OCI-LY1 (cell line): ENCODE data around the gene SYNGR2.

ENCODE experiments used
- H2AFZ ChIP-seq: fragments of 200-600 bp; sonication (generic), shearing (Covaris generic); 2 replicates; pipeline ENCODE4 v1.6.0; 2014; ENCODE audit warnings: antibody characterized with exemption, mild to moderate bottlenecking, low read length
- H3F3A ChIP-seq: fragments of 200-600 bp; sonication (generic), shearing (Covaris generic); 2 replicates; pipeline ENCODE4 v1.6.0; 2014; ENCODE audit warnings: mild to moderate bottlenecking, antibody characterized with exemption, low read length, moderate library complexity; ENCODE audit not compliant: insufficient read depth
- H3K27ac ChIP-seq: fragments of 200-600 bp; sonication (generic); 2 replicates; pipeline ENCODE4 v1.5.1; 2014; ENCODE audit warnings: low read length, mixed run types, mild to moderate bottlenecking, low read depth; ENCODE audit not compliant: poor library complexity, severe bottlenecking
- H3K27me3 ChIP-seq: fragments of 200-600 bp; sonication (generic); 2 replicates; pipeline ENCODE4 v1.6.0; 2014; ENCODE audit warnings: antibody characterized with exemption, mild to moderate bottlenecking, low read length, moderate library complexity; ENCODE audit not compliant: insufficient read depth
- H3K36me3 ChIP-seq: fragments of 200-600 bp; sonication (generic); 2 replicates; pipeline ENCODE4 v1.6.1; 2014; ENCODE audit warnings: mild to moderate bottlenecking, antibody characterized with exemption, low read length, moderate library complexity, mixed read lengths; ENCODE audit not compliant: insufficient read depth
- H3K4me1 ChIP-seq: fragments of 200-600 bp; sonication (generic); 2 replicates; pipeline ENCODE4 v1.5.1; 2014; ENCODE audit warnings: mild to moderate bottlenecking, low read length, moderate library complexity; ENCODE audit not compliant: insufficient read depth, severe bottlenecking
- H3K4me2 ChIP-seq: fragments of 200-600 bp; sonication (generic), shearing (Covaris generic); 2 replicates; pipeline ENCODE4 v1.6.1; 2014; ENCODE audit warnings: low read length
- H3K4me3 ChIP-seq: fragments of 200-600 bp; sonication (generic); 2 replicates; pipeline ENCODE4 v1.5.1; 2014; ENCODE audit warnings: low read length, low read depth, mild to moderate bottlenecking, mixed read lengths; ENCODE audit not compliant: poor library complexity, severe bottlenecking
- H3K79me2 ChIP-seq: fragments of 200-600 bp; shearing (Covaris generic); 2 replicates; pipeline ENCODE4 v1.6.1; 2016; ENCODE audit warnings: mixed run types, low read length, mixed read lengths; ENCODE audit not compliant: insufficient read depth
- H3K9ac ChIP-seq: fragments of 200-600 bp; sonication (generic), shearing (Covaris generic); 2 replicates; pipeline ENCODE4 v1.6.1; 2014; ENCODE audit warnings: mild to moderate bottlenecking, low read length, mixed read lengths
- H3K9me2 ChIP-seq: fragments of 200-600 bp; sonication (generic), shearing (Covaris generic); 2 replicates; pipeline ENCODE4 v1.6.1; 2014; ENCODE audit warnings: low read depth, mild to moderate bottlenecking, low read length, mixed read lengths
- H3K9me3 ChIP-seq: fragments of 200-600 bp; shearing (Covaris generic); 2 replicates; pipeline ENCODE4 v1.6.1; 2014; ENCODE audit warnings: low read length, mixed read lengths
- H4K20me1 ChIP-seq: fragments of 200-600 bp; sonication (generic), shearing (Covaris generic); 2 replicates; pipeline ENCODE4 v1.6.0; 2016; ENCODE audit warnings: mild to moderate bottlenecking, low read length; ENCODE audit not compliant: insufficient read depth
- EZH2 ChIP-seq: fragments of 200-600 bp; sonication (generic), shearing (Covaris generic); IDR thresholded peaks from 2 replicates; pipeline ENCODE4 v1.8.0; 2017; ENCODE audit warnings: borderline replicate concordance, mixed run types, mild to moderate bottlenecking, antibody characterized with exemption, low read length, moderate library complexity, mixed read lengths
- TF ChIP-seq, protein P1 (sequence below): fragments of 200-600 bp; sonication (generic), shearing (Covaris generic); IDR thresholded peaks from 2 replicates; pipeline ENCODE4 v1.5.1; 2017; ENCODE audit warnings: mild to moderate bottlenecking, antibody characterized with exemption, low read length, moderate library complexity, mixed read lengths

SYNGR2 gene

DNA sequence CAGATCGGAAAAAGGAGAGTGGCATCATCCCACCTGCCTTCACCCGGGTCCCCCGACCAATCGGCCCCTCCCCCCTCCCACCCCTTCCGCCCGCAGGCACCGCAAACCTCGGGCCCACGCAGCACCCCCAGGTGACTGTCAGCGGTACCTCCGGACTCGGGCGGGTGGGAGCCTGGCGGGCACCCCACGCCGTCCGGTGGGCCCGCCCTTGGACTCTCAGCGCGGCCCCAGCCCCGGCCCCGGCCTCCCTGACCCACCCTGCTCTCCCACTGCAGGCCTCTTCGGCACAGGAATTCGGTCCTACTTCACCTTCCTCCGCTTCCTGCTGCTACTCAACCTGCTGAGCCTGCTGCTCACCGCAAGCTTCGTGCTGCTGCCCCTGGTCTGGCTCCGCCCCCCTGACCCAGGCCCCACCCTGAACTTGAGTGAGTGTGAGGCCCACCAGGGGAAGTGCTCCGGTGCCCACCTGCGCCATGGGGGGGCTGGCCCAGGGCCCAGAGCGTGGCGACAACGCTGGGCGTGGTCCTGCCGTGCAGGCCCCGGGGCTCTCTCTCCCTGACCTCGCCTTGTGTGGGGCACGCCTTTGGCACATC, 36.2 kb upstream of the SYNGR2 start:
- no peaks in the 10 kb centered on the region for H4K20me1 ChIP-seq
- no peaks in the 10 kb centered on the region for H3K27me3 ChIP-seq
- peak overlapping the region; percentile 92 for H3K27ac ChIP-seq
- H2AFZ ChIP-seq, result no peak overlapping the region
- H3F3A ChIP-seq, result no peaks in the 10 kb centered on the region
- H3K9ac ChIP-seq, result peak overlapping the region; percentile 92
- H3K9me2 ChIP-seq, result no peaks in the 10 kb centered on the region
- H3K79me2 ChIP-seq, result no peaks in the 10 kb centered on the region
- peak overlapping the region; percentile 72 for H3K4me3 ChIP-seq
- H3K4me1 ChIP-seq, result peaks cover 68% of the 10 kb centered on the region
- H3K36me3 ChIP-seq, result peaks cover 27% of the 10 kb centered on the region
- no peaks in the 10 kb centered on the region for H3K9me3 ChIP-seq
- H3K4me2 ChIP-seq, result peak overlapping the region; percentile 89
- TF ChIP-seq, protein P1, sequence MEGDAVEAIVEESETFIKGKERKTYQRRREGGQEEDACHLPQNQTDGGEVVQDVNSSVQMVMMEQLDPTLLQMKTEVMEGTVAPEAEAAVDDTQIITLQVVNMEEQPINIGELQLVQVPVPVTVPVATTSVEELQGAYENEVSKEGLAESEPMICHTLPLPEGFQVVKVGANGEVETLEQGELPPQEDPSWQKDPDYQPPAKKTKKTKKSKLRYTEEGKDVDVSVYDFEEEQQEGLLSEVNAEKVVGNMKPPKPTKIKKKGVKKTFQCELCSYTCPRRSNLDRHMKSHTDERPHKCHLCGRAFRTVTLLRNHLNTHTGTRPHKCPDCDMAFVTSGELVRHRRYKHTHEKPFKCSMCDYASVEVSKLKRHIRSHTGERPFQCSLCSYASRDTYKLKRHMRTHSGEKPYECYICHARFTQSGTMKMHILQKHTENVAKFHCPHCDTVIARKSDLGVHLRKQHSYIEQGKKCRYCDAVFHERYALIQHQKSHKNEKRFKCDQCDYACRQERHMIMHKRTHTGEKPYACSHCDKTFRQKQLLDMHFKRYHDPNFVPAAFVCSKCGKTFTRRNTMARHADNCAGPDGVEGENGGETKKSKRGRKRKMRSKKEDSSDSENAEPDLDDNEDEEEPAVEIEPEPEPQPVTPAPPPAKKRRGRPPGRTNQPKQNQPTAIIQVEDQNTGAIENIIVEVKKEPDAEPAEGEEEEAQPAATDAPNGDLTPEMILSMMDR, result peak; percentile 8; the same call in 1 of the 2 replicates
- TF ChIP-seq EZH2, result no peak

DNA sequence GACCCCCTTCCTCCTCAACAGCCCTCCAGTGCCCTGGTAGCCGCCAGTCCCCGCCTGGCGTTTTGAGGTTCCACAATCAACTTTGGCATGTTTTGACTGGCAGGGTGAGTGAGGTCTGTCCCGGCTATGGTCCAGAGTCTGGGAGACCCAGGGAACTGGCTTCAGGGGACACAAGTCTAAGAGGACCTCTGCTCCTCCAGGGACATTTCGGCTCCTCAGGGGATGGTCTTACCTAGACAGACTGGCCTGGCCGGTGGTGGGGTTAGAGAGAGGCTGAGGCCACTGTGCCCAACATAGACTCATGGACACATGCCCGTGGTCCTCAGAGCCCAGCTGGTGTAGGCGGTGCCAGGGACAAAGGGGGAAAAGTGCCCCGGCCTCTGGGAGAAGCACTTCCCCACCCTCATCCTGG, 35.6 kb upstream of the SYNGR2 start:
- TF ChIP-seq EZH2, result no peak
- TF ChIP-seq, protein P1, result no peak
- peak overlapping the region; percentile 89 for H3K4me2 ChIP-seq
- H3K27me3 ChIP-seq, result no peaks in the 10 kb centered on the region
- H3K9me3 ChIP-seq, result no peaks in the 10 kb centered on the region
- H3K4me3 ChIP-seq, result peak overlapping the region; percentile 72
- H3K36me3 ChIP-seq, result peaks cover 28% of the 10 kb centered on the region
- H2AFZ ChIP-seq, result no peak overlapping the region
- no peaks in the 10 kb centered on the region for H3K9me2 ChIP-seq
- H3K27ac ChIP-seq, result peak overlapping the region; percentile 92
- H3F3A ChIP-seq, result no peaks in the 10 kb centered on the region
- no peaks in the 10 kb centered on the region for H3K79me2 ChIP-seq
- H3K4me1 ChIP-seq, result peaks cover 68% of the 10 kb centered on the region
- peak overlapping the region; percentile 92; the same call in 1 of the 2 replicates for H3K9ac ChIP-seq
- H4K20me1 ChIP-seq, result no peaks in the 10 kb centered on the region

DNA sequence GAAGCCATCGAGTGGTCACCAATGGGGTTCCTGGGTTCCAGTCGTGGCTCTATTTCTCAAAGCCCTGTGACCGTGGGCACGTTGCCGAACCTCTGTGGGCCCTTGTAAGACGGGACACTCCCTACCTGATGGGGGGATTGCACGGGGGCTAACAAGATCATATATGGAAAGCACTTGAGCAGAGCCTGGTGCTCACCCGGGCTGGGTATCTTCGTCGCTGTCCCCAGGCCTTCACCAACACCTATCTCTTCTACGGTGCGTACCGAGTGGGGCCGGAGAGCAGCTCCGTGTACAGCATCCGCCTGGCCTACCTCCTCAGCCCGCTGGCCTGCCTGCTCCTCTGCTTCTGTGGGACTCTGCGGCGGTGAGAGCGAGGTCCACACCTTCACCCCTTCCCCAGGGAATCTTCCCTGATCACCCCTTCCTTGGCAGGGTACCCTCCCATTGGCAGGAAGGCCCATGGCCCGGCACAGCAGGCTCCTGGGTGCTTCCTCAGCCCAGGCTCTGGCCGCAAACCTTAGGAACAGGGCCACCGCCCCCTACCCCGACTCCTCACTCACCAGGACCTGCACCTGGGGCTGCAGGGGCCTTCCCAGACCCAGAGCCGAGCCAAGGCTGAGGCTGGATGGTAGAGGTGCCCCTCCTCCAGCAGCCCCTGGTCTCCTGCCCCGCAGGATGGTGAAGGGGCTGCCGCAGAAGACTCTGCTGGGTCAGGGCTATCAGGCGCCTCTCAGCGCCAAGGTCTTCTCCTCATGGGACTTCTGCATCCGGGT, 35.0 kb upstream of the SYNGR2 start:
- TF ChIP-seq, protein P1, result no peak
- TF ChIP-seq EZH2, result no peak
- Histone ChIP-seq H3K4me1 (peaks cover 66% of the 10 kb centered on the region), H3K9ac (peak overlapping the region; percentile 92; the same call in 1 of the 2 replicates), H3K27ac (peak overlapping the region; percentile 92), H2AFZ (no peak overlapping the region), H3K4me3 (peak overlapping the region; percentile 72), H4K20me1 (no peaks in the 10 kb centered on the region), H3K36me3 (peaks cover 28% of the 10 kb centered on the region), H3K79me2 (no peaks in the 10 kb centered on the region), H3K9me3 (no peaks in the 10 kb centered on the region), H3K4me2 (peak overlapping the region; percentile 89), H3F3A (no peaks in the 10 kb centered on the region), H3K9me2 (no peaks in the 10 kb centered on the region), H3K27me3 (no peaks in the 10 kb centered on the region)
